ENCODE measurements around the gene PFKFB3. TPM values are rescaled to one million over a fixed set of nuclear protein-coding genes. Genes with fewer than 3 reads are reported as not detected.

PFKFB3 gene
- total and polyA plus RNA-seq, 9 of the 15 experiments (the other 6 are each of a cell fraction or from before 2014, with no cell fraction given) = 0.46 to 21.6 (median 7.8) TPM

GRCh38 chr10:6275022-6275997 is 72.6 kb downstream of the PFKFB3 start (continued):
- no peak for TF ChIP-seq HMG20B (CRISPR knock-in tag; IDR thresholded peaks at IDR 0.05)
- no peak for TF ChIP-seq ZNF140 (CRISPR knock-in tag; IDR thresholded peaks at IDR 0.05)
- TF ChIP-seq NR2C1 (IDR thresholded peaks at IDR 0.05) = no peak
- TF ChIP-seq NR2C1 (tag; IDR thresholded peaks at IDR 0.05) = peak; percentile 29; the same call in 1 of the 2 replicates
- TF ChIP-seq AFF1 (IDR thresholded peaks at IDR 0.05; ENCODE audit: low read depth in 1 of 2, partially characterized antibody in 2 of 2) = peak; percentile 22 to 46
- TF ChIP-seq TFAP4 (CRISPR knock-in tag; IDR thresholded peaks at IDR 0.05; ENCODE audit: borderline replicate concordance) = peak; percentile 57; the same call in 1 of the 2 replicates
- TF ChIP-seq PRDM10 (IDR thresholded peaks at IDR 0.05; ENCODE audit: partially characterized antibody) = no peak
- peak; percentile 29; the same call in 1 of the 2 replicates for TF ChIP-seq EP400 (IDR thresholded peaks at IDR 0.05)
- TF ChIP-seq ZNF395 (CRISPR knock-in tag; IDR thresholded peaks at IDR 0.05) = peak; percentile 79
- TF ChIP-seq ZNF512 (tag; IDR thresholded peaks at IDR 0.05) = no peak
- TF ChIP-seq L3MBTL2 (IDR thresholded peaks at IDR 0.05) = peak; percentile 51; the same call in 1 of the 2 replicates
- TF ChIP-seq CREM (IDR thresholded peaks at IDR 0.05; ENCODE audit: low read depth) = peak; percentile 73
